Activated T-cell treated with anti-CD3 and anti-CD28 coated beads, Interleukin-2, amount 50 U/mL, for 72 hours (primary cell): ENCODE data around the gene CNR1. TPM values are rescaled to one million over a fixed set of nuclear protein-coding genes. Genes with fewer than 3 reads are reported as not detected.

Experiments
- ATAC-seq, 2 donors: fragments of 150-1000 bp; cut with Tn5 transposase; replicated peaks in 1 of 2; 2 replicates each; pipeline ENCODE4 v1.10.0; 2021; ENCODE audit warnings: moderate library complexity in 2 of 2, mild to moderate bottlenecking in 1 of 2
- DNase-seq, 2 donors: peaks; one replicate each; pipeline ENCODE4 v3.0.0; 2021 to 2022; ENCODE audit warnings: mixed read lengths in 1 of 2
- H3K27ac Mint-ChIP-seq: one replicate; pipeline ENCODE4 v1.8.0; 2022; ENCODE audit warnings: mild to moderate bottlenecking, moderate library complexity, mixed read lengths
- H3K27me3 Mint-ChIP-seq: one replicate; pipeline ENCODE4 v1.8.0; 2022; ENCODE audit warnings: low read depth, mixed read lengths
- H3K36me3 Mint-ChIP-seq, 2 donors: one replicate each; pipeline ENCODE4 v1.8.0; 2022; ENCODE audit warnings: mixed read lengths in 2 of 2, mild to moderate bottlenecking in 1 of 2; ENCODE audit not compliant: insufficient read depth in 2 of 2
- H3K4me1 Mint-ChIP-seq: one replicate; pipeline ENCODE4 v1.8.0; 2022; ENCODE audit warnings: low read depth, mixed read lengths
- H3K4me3 Mint-ChIP-seq, 2 donors: one replicate each; pipeline ENCODE4 v1.8.0; 2022; ENCODE audit warnings: mild to moderate bottlenecking in 2 of 2, mixed read lengths in 2 of 2, moderate library complexity in 2 of 2
- H3K9me3 Mint-ChIP-seq, 2 donors: one replicate each; pipeline ENCODE4 v1.8.0; 2022; ENCODE audit warnings: mixed read lengths in 2 of 2
- total RNA-seq, 2 donors: library from RNA; stranded (reverse); gene quantifications; one replicate each; pipeline ENCODE4 v1.2.3, GENCODE V29; 2022

Gene CNR1
- total RNA-seq, 2 donors from 2014 or later: 0.19 to 0.37 TPM

GRCh38 chr6:88135578-88136114, 30.5 kb downstream of the CNR1 start:
- Mint-ChIP-seq H3K27ac (no peak overlapping the region), H3K9me3 (no peaks in the 10 kb centered on the region), H3K4me1 (no peaks in the 10 kb centered on the region)

GRCh38 chr6:88134575-88134974, 31.6 kb downstream of the CNR1 start:
- H3K27ac Mint-ChIP-seq: no peak overlapping the region
- H3K9me3 Mint-ChIP-seq: no peaks in the 10 kb centered on the region
- peaks cover 17% of the 10 kb centered on the region for H3K27me3 Mint-ChIP-seq
- H3K4me3 Mint-ChIP-seq: no peak overlapping the region
- DNase-seq (no peak), ATAC-seq (no peak)
- H3K36me3 Mint-ChIP-seq: no peaks in the 10 kb centered on the region
- H3K4me1 Mint-ChIP-seq: no peaks in the 10 kb centered on the region

More at GRCh38 chr6:88135578-88136114, 30.5 kb downstream of the CNR1 start:
- Mint-ChIP-seq H3K36me3 (no peaks in the 10 kb centered on the region), H3K4me3 (no peak overlapping the region), H3K27me3 (peaks cover 9% of the 10 kb centered on the region)
- ATAC-seq: no peak
- no peak for DNase-seq

- no peaks in the 10 kb centered on the region for H3K9me3 Mint-ChIP-seq
- no peak overlapping the region for H3K27ac Mint-ChIP-seq
- H3K27me3 Mint-ChIP-seq: peaks cover 17% of the 10 kb centered on the region
- ATAC-seq (no peak), DNase-seq (no peak)
- no peak overlapping the region for H3K4me3 Mint-ChIP-seq
- H3K36me3 Mint-ChIP-seq: no peaks in the 10 kb centered on the region
- H3K4me1 Mint-ChIP-seq: no peaks in the 10 kb centered on the region
Observed at GRCh38 chr6:88133718-88134117, 32.4 kb downstream of the CNR1 start.

- no peak overlapping the region for H3K4me3 Mint-ChIP-seq
- H3K4me1 Mint-ChIP-seq: no peaks in the 10 kb centered on the region
- H3K36me3 Mint-ChIP-seq: peaks cover 3 to 6% of the 10 kb centered on the region in 2 donors
- ATAC-seq: no peak
- H3K27me3 Mint-ChIP-seq: peaks cover 2% of the 10 kb centered on the region
- H3K27ac Mint-ChIP-seq: no peak overlapping the region
- no peak for DNase-seq
- H3K9me3 Mint-ChIP-seq: peaks cover 5 to 7% of the 10 kb centered on the region in 2 donors
Observed at GRCh38 chr6:88124925-88125557, 41.1 kb downstream of the CNR1 start.

GRCh38 chr6:88120635-88121034, 45.5 kb downstream of the CNR1 start:
- H3K4me3 Mint-ChIP-seq: no peak overlapping the region
- H3K27ac Mint-ChIP-seq: no peak overlapping the region
- no peaks in the 10 kb centered on the region for H3K27me3 Mint-ChIP-seq
- ATAC-seq (no peak), DNase-seq (no peak)
- H3K36me3 Mint-ChIP-seq: peaks cover 3 to 6% of the 10 kb centered on the region in 2 donors
- H3K9me3 Mint-ChIP-seq: peaks cover 5% of the 10 kb centered on the region in 2 donors
- H3K4me1 Mint-ChIP-seq: no peaks in the 10 kb centered on the region

- H3K27ac Mint-ChIP-seq: no peak overlapping the region
- H3K4me1 Mint-ChIP-seq: no peaks in the 10 kb centered on the region
- H3K9me3 Mint-ChIP-seq: no peaks in the 10 kb centered on the region
- DNase-seq (no peak), ATAC-seq (no peak)
- H3K4me3 Mint-ChIP-seq: no peak overlapping the region
- H3K27me3 Mint-ChIP-seq: no peaks in the 10 kb centered on the region
- H3K36me3 Mint-ChIP-seq: no peaks in the 10 kb centered on the region
Observed at GRCh38 chr6:88119769-88120168, 46.4 kb downstream of the CNR1 start.

GRCh38 chr6:88116276-88116675, 49.9 kb downstream of the CNR1 start:
- H3K9me3 Mint-ChIP-seq: no peaks in the 10 kb centered on the region
- H3K27me3 Mint-ChIP-seq: peaks cover 9% of the 10 kb centered on the region
- H3K36me3 Mint-ChIP-seq: no peaks in the 10 kb centered on the region
- ATAC-seq (no peak), DNase-seq (no peak)
- no peak overlapping the region for H3K4me3 Mint-ChIP-seq
- no peaks in the 10 kb centered on the region for H3K4me1 Mint-ChIP-seq
- H3K27ac Mint-ChIP-seq: no peak overlapping the region

- H3K27ac Mint-ChIP-seq: no peak overlapping the region
- peaks cover 9% of the 10 kb centered on the region for H3K27me3 Mint-ChIP-seq
- no peak for ATAC-seq
- DNase-seq: no peak
- no peak overlapping the region for H3K4me3 Mint-ChIP-seq
- H3K4me1 Mint-ChIP-seq: no peaks in the 10 kb centered on the region
- H3K9me3 Mint-ChIP-seq: no peaks in the 10 kb centered on the region
- H3K36me3 Mint-ChIP-seq: no peaks in the 10 kb centered on the region
Observed at GRCh38 chr6:88115307-88115706, 50.8 kb downstream of the CNR1 start.

GRCh38 chr6:88114838-88115237, 51.3 kb downstream of the CNR1 start:
- Mint-ChIP-seq H3K4me1 (no peaks in the 10 kb centered on the region), H3K9me3 (no peaks in the 10 kb centered on the region), H3K27ac (no peak overlapping the region), H3K4me3 (no peak overlapping the region), H3K27me3 (peaks cover 9% of the 10 kb centered on the region), H3K36me3 (no peaks in the 10 kb centered on the region)
- DNase-seq (no peak), ATAC-seq (no peak)

- DNase-seq (no peak), ATAC-seq (no peak)
- no peaks in the 10 kb centered on the region for H3K4me1 Mint-ChIP-seq
- H3K36me3 Mint-ChIP-seq: no peaks in the 10 kb centered on the region
- peaks cover 9% of the 10 kb centered on the region for H3K27me3 Mint-ChIP-seq
- no peaks in the 10 kb centered on the region for H3K9me3 Mint-ChIP-seq
- no peak overlapping the region for H3K4me3 Mint-ChIP-seq
- H3K27ac Mint-ChIP-seq: no peak overlapping the region
Observed at GRCh38 chr6:88111991-88112390, 54.2 kb downstream of the CNR1 start.

- H3K27me3 Mint-ChIP-seq: peaks cover 2% of the 10 kb centered on the region
- H3K36me3 Mint-ChIP-seq: no peaks in the 10 kb centered on the region
- no peak for ATAC-seq
- no peaks in the 10 kb centered on the region for H3K4me1 Mint-ChIP-seq
- no peak overlapping the region for H3K27ac Mint-ChIP-seq
- H3K9me3 Mint-ChIP-seq: peaks cover 0 to 3% of the 10 kb centered on the region in 2 donors
- no peak for DNase-seq
- no peak overlapping the region for H3K4me3 Mint-ChIP-seq
Observed at GRCh38 chr6:88107241-88107640, 58.9 kb downstream of the CNR1 start.

- H3K9me3 Mint-ChIP-seq: peaks cover 0 to 3% of the 10 kb centered on the region in 2 donors
- H3K27ac Mint-ChIP-seq: no peak overlapping the region
- no peak overlapping the region for H3K4me3 Mint-ChIP-seq
- no peaks in the 10 kb centered on the region for H3K36me3 Mint-ChIP-seq
- DNase-seq: no peak
- H3K4me1 Mint-ChIP-seq: no peaks in the 10 kb centered on the region
- ATAC-seq: no peak
- H3K27me3 Mint-ChIP-seq: peaks cover 4% of the 10 kb centered on the region
Observed at GRCh38 chr6:88105741-88106340, 60.3 kb downstream of the CNR1 start.
